Measurements from ENCODE around the gene STK26.
"Not testable (repeated sequence)": the region's sequence is repeated elsewhere in the genome, so short reads cannot be mapped to it uniquely, and the experiment has no call there.

STK26 gene

DNA sequence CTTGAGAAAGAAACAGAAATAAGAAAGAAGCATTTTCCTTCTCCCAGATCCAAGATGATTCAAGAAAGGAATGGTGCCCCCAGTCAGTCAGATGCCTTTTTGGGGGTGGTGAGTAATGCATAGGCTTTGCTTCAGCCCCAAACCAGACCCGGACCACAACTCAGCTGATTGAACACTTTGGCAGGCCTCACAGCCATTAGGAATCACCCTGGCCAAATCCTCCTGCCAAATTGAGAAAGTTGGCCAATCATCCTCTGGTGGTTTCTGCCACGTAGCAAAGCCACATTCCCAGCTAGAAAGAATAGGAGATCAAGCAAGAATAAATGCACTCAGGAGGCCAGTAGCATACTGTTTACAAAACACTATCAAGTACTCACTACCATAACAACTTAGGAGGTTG is 71.1 kb downstream of the STK26 start:
- peak; percentile 82 for DNase-seq (ENCODE audit: low read depth, low spot score)

DNA sequence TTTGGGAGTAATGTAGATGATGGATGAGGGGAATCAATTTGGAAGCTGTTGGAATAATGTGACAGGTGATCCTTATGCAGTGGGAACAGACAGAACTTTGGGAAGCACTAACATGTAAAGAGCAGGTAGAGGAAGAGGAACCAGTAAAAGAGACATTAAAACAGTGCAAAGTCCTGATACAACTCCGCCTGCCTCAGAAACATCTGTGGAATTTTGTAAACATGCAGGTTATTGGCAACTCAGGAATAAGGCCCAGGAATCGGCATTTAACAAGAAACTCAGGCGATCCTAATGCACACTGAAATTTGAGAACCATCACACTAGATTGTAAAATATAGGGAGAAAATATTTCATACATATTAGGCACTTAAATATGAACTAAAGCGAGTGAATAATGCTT is 75.6 kb downstream of the STK26 start:
- not testable (repeated sequence) for DNase-seq (ENCODE audit: low read depth, low spot score)

DNA sequence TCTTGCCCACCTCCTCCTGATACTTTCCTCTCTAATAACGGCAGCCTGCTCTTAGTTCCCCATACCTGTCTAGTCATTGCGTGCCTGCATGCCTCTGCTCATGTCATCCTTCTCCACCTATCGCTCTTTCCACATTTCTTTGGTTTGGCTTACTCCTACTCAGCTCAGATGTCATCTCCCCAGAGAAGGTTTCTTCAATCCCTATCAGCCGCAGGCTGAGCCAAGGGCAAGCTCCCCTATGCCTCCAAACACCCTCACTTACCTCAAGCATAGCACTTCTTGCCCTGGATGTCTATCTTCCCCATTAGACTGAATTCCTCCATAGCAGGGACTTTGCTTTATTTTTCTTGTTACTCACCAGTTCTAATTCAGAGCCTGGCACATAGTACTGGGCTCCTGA is 78.1 kb downstream of the STK26 start:
- DNase-seq (ENCODE audit: low read depth, low spot score): no peak

DNA sequence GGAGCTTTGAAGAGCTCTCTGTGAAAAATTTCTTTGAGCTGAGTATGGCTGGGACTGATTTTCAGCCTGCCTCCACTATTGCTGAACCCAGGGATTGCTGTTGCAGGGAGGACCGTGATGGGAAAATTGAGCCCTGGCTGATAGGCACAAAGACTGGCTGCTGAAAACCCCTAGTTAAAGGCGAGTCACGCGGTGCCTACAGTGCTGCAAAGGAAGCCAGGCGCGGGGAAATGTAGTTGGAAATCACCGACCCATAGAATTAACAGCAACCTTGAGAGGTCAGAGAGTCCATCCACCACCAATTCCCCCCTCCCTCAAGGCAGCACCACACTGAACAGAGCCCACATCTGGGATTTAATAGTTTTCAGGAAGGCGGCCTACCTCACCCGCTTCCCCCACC is 78.7 kb downstream of the STK26 start:
- DNase-seq (ENCODE audit: low read depth, low spot score): no peak

DNA sequence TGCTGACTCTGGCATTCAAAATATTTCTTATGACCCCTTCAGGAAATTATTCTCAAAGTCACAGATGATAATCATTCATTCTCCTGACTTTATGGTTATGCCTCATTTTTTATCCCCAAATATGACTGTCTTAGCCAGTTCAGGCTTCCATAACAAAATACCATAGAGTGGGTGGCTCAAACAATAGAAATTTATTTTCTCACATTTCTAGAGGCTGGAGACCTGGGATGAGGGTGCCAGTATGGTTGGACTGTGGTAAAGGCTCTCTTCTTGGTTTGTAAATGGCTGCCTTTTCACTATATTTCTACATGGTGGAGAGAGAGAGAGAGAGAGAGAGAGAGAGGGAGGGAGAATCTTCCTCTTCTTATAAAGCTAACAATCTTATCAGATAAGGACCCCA is 84.2 kb downstream of the STK26 start:
- no peak for DNase-seq (ENCODE audit: low read depth, low spot score)

DNA sequence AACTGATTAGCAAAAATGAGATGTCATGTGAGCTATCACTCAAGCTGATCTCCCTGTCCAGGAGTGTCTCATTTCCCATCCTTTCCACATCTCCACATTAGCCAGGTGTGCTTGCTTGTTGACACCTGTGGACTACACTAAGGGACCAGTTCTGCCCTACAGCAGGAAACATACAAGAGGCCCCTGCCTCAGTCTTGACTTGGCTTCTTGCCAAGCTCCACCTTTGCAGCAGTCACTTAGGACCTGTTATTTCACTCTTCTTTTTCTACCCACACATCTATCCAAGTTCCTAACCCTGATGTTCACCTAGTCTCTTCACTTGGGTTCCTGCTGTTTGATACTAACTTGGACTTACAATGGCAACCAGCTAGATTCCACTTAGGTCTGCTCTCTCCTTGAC is 91.5 kb downstream of the STK26 start:
- DNase-seq (ENCODE audit: low read depth, low spot score): no peak

DNA sequence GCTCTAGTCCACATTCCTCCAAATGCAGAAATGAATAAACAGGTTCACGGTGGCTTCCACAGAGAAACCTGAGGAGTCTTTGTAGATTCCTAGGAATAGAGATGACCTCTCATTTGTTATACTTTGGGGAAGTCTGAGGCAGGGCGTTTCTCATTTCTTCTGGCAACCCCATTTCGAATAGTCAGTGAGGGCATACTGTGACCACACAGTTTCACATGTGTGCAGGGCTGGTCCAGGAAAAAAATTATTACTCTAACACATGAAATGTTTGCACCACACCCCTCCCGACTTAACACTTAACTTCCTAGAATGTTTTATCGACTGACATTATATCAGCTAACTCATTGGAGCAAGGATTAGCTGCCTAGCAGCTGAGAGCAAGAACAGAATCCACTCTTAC is 92.7 kb downstream of the STK26 start:
- no peak for DNase-seq (ENCODE audit: low read depth, low spot score)

DNA sequence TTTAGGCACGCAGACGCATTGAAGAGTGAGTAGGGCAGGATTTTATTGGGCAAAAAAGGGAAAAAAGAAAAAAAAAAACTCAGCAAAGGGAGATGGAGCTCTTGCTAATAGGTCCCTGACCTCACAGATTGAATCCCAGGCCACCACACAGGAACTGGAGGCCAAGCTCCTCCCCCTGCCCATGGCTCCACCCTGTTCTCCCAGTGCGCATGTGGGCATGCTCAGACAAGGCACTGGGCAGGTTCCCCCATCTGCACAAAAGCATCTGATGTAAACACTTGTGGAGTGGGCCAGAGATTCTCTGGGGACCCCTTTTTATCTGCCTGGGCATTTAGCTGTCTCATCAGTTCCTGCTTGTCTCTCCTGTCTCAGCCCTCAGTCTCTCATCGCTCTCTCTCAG is 95.3 kb downstream of the STK26 start:
- DNase-seq (ENCODE audit: low read depth, low spot score): no peak

DNA sequence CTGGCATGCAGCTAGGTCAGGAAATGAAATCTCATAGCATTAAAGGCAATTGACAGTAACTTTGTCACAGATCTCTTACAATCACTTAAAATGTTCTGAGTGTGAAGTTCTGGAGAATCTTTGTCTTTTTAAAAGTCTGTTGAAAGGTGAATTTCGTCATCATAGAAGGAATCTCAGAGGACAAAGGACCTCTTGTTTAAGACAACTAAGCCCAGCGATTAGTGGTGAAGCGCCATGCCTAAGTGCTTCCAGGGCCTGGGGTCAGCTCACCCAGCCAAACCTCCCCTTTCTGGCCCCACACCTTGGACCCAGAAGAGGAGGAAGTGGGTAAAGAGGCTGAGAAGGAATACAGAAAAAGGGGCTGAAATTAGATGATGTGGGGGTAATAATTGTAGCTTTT is 96.2 kb downstream of the STK26 start:
- no peak for DNase-seq (ENCODE audit: low read depth, low spot score)

DNA sequence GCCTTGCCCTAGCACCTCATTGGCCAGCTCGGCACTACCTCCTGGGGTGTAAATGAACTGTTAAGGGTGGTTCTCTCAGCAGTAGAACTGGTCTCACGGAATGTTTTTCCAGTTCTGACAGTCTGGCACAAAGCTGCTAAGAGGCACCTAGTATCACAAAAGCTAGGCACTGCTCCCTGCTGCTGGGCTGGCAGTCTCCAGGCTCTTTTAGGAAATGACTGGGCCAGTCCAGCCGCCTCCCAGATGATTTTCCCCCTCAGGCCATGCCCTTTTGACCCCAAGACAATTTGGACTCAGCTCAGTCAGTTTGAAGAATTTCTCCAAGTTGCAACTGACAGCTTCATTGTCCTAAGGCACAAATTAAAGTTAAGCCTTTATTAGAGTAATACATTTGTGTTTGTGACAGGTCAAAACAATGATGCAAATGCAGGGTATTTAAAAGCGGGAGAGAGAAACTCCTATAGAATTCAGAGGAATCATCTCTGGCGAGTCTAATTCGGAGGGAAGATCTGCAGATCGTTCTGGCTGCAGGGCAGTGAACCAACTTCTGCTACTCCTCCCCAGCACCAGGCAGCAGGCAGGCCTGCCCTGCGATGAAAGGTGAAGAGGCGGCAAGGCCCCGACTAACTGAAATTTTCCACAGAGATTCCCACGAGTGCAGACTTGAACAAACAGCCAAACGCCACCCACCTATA is 96.9 kb downstream of the STK26 start:
- DNase-seq (ENCODE audit: low read depth, low spot score): peak; percentile 14

DNA sequence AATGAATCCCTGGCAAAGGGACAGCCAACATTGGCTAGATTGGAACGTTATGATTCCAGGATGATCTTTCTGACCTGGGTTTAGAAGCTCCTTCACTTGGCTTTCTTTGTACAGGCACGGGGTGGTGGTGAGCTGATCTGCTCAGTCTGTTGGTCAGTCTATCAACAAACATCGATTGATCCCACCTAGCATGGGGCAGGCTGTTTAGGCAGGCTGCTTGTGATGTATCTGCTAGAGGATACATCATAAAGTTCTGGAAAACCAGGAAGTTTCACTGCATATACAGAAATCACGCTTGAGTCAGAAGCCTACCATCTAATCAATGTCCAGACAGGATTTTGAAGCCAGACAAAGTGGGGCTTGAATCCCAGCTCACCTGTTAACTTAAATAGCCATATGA is 97.8 kb downstream of the STK26 start:
- DNase-seq (ENCODE audit: low read depth, low spot score): no peak
